Parathyroid adenoma (tissue), 2 donors: Measurements from ENCODE around the gene ARIH2.

ENCODE experiments used
- H2AFZ ChIP-seq: fragments of 300-600 bp; sonication (generic); one replicate; pipeline ENCODE4 v1.7.0; 2017; ENCODE audit warnings: antibody characterized with exemption, mild to moderate bottlenecking
- H3K27ac ChIP-seq: fragments of 300-600 bp; sonication (generic); one replicate; pipeline ENCODE4 v1.7.0; 2017
- H3K27me3 ChIP-seq: fragments of 300-600 bp; sonication (generic); one replicate; pipeline ENCODE4 v1.7.0; 2017; ENCODE audit warnings: low read length; ENCODE audit not compliant: control insufficient read depth, insufficient read depth
- H3K36me3 ChIP-seq: fragments of 300-600 bp; sonication (generic); one replicate; pipeline ENCODE4 v1.7.0; 2017; ENCODE audit warnings: low read length; ENCODE audit not compliant: control insufficient read depth, insufficient read depth
- H3K4me1 ChIP-seq: fragments of 300-600 bp; sonication (generic); one replicate; pipeline ENCODE4 v1.7.0; 2017; ENCODE audit warnings: control low read depth
- H3K4me2 ChIP-seq: fragments of 300-600 bp; sonication (generic); one replicate; pipeline ENCODE4 v1.7.0; 2017; ENCODE audit warnings: low read length
- H3K4me3 ChIP-seq: fragments of 300-600 bp; sonication (generic); one replicate; pipeline ENCODE4 v1.7.0; 2017; ENCODE audit warnings: low read depth, low read length
- H3K79me2 ChIP-seq: fragments of 300-600 bp; sonication (generic); one replicate; pipeline ENCODE4 v1.7.0; 2017; ENCODE audit warnings: control low read depth
- H3K9ac ChIP-seq: fragments of 300-600 bp; sonication (generic); one replicate; pipeline ENCODE4 v1.7.0; 2017; ENCODE audit warnings: mild to moderate bottlenecking
- H3K9me3 ChIP-seq: fragments of 300-600 bp; sonication (generic); one replicate; pipeline ENCODE4 v1.7.0; 2017; ENCODE audit warnings: low read length; ENCODE audit not compliant: control insufficient read depth
- CTCF ChIP-seq: fragments of 300-600 bp; sonication (generic); IDR thresholded peaks from one replicate; pipeline ENCODE4 v1.7.0; 2017; ENCODE audit warnings: antibody characterized with exemption, mild to moderate bottlenecking
- donor health status: primary hyperparathyroidism.

The ARIH2 gene

GRCh38 chr3:49022688-49023171 is 104.1 kb downstream of the ARIH2 start:
- H3K79me2 ChIP-seq, result peaks cover 2% of the 10 kb centered on the region
- no peaks in the 10 kb centered on the region for H3K36me3 ChIP-seq
- H3K4me2 ChIP-seq, result peak overlapping the region; percentile 100
- H3K27ac ChIP-seq, result peak overlapping the region; percentile 97
- H2AFZ ChIP-seq, result no peak overlapping the region
- peaks cover 8% of the 10 kb centered on the region for H3K4me1 ChIP-seq
- H3K9ac ChIP-seq, result peak overlapping the region; percentile 83
- H3K4me3 ChIP-seq, result peak overlapping the region; percentile 92
- TF ChIP-seq CTCF, result no peak
- H3K27me3 ChIP-seq, result no peaks in the 10 kb centered on the region
- no peaks in the 10 kb centered on the region for H3K9me3 ChIP-seq

- Histone ChIP-seq H3K79me2 (peaks cover 3% of the 10 kb centered on the region), H3K4me2 (no peak overlapping the region), H2AFZ (no peak overlapping the region), H3K36me3 (no peaks in the 10 kb centered on the region), H3K4me3 (no peak overlapping the region), H3K4me1 (peaks cover 13% of the 10 kb centered on the region), H3K27ac (no peak overlapping the region), H3K9me3 (no peaks in the 10 kb centered on the region), H3K27me3 (no peaks in the 10 kb centered on the region), H3K9ac (no peak overlapping the region)
- no peak for TF ChIP-seq CTCF
Observed at GRCh38 chr3:49023775-49024174, 105.1 kb downstream of the ARIH2 start.

- Histone ChIP-seq H3K4me3 (no peak overlapping the region), H3K9me3 (no peaks in the 10 kb centered on the region), H3K36me3 (no peaks in the 10 kb centered on the region), H3K27ac (no peak overlapping the region), H3K4me2 (no peak overlapping the region), H3K4me1 (peaks cover 11% of the 10 kb centered on the region), H3K27me3 (no peaks in the 10 kb centered on the region), H2AFZ (no peak overlapping the region), H3K9ac (no peak overlapping the region), H3K79me2 (peaks cover 3% of the 10 kb centered on the region)
- TF ChIP-seq CTCF, result no peak
Observed at GRCh38 chr3:49024449-49024848, 105.8 kb downstream of the ARIH2 start.

GRCh38 chr3:49025005-49025792 is 106.6 kb downstream of the ARIH2 start:
- Histone ChIP-seq H3K4me3 (no peak overlapping the region), H3K4me1 (peaks cover 12% of the 10 kb centered on the region), H3K27me3 (no peaks in the 10 kb centered on the region), H3K79me2 (peaks cover 3% of the 10 kb centered on the region), H2AFZ (no peak overlapping the region), H3K9me3 (no peaks in the 10 kb centered on the region), H3K9ac (no peak overlapping the region), H3K27ac (no peak overlapping the region), H3K4me2 (no peak overlapping the region), H3K36me3 (no peaks in the 10 kb centered on the region)
- TF ChIP-seq CTCF, result no peak
